ENCODE measurements around the gene ZNF598. TPM values are rescaled to one million over a fixed set of nuclear protein-coding genes. Genes with fewer than 3 reads are reported as not detected.
A peak's percentile ranks its signal among the peaks of the same experiment; 100 is the strongest.

ZNF598 gene
- total RNA-seq, 2 donors from 2014 or later = 41.0 to 55.4 TPM

GRCh38 chr16:2053211-2053610 is 43.6 kb upstream of the ZNF598 start:
- intact Hi-C loops (cut with DNase I) = no loop called here
- Histone ChIP-seq H3K4me1 (peaks cover 17% of the 10 kb centered on the region), H3K27ac (no peak overlapping the region), H3K27me3 (no peaks in the 10 kb centered on the region), H3K4me3 (no peak overlapping the region), H3K36me3 (replicated peaks in 1 of 2; ENCODE audit: insufficient read depth in 1 of 2, low read depth in 2 of 2) (no peaks in the 10 kb centered on the region), H3K9me3 (no peaks in the 10 kb centered on the region)
- ATAC-seq (no peak), DNase-seq (no peak)
- TF ChIP-seq POLR2A (IDR thresholded peaks at IDR 0.05) = no peak
- TF ChIP-seq, protein P1, sequence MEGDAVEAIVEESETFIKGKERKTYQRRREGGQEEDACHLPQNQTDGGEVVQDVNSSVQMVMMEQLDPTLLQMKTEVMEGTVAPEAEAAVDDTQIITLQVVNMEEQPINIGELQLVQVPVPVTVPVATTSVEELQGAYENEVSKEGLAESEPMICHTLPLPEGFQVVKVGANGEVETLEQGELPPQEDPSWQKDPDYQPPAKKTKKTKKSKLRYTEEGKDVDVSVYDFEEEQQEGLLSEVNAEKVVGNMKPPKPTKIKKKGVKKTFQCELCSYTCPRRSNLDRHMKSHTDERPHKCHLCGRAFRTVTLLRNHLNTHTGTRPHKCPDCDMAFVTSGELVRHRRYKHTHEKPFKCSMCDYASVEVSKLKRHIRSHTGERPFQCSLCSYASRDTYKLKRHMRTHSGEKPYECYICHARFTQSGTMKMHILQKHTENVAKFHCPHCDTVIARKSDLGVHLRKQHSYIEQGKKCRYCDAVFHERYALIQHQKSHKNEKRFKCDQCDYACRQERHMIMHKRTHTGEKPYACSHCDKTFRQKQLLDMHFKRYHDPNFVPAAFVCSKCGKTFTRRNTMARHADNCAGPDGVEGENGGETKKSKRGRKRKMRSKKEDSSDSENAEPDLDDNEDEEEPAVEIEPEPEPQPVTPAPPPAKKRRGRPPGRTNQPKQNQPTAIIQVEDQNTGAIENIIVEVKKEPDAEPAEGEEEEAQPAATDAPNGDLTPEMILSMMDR (IDR thresholded peaks at IDR 0.05) = no peak
- WGBS, 2 donors = 94 to 97% methylated on average over 7 to 21 of the region's 21 CpGs

DNA sequence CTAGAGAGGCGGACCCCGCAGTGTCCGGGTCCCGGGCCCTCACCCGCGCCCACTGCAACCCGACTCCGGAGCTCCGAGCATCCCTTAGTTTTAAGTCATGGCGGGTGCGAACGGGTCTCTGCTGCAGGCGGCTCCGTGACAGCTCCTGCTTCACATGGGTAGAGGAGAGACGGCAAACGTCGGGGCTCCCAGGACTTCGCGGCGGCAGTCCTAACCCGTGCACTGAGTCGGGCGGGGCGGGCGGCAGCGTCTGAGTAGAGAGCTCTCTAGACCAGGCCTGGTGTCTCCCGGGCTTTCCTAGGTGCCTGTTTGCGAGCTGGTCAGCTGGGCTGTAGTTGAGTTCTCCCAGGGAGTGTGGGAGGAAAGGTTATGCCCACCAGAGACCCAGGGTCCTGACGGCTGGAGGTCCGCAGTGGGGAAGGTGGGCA is 38.5 kb upstream of the ZNF598 start:
- 0 to 1% methylated on average over 3 to 30 of the region's 30 CpGs for WGBS, 2 donors
- DNase-seq (no peak), ATAC-seq (no peak)
- intact Hi-C loops (cut with DNase I) = no loop called here
- peak overlapping the region; percentile 66 to 67 for H3K4me3 ChIP-seq
- peak overlapping the region; percentile 45 to 65 (median 56) for H3K27ac ChIP-seq
- H3K9me3 ChIP-seq = no peaks in the 10 kb centered on the region
- H3K36me3 ChIP-seq (replicated peaks in 1 of 2; ENCODE audit: insufficient read depth in 1 of 2, low read depth in 2 of 2) = no peaks in the 10 kb centered on the region
- H3K4me1 ChIP-seq = peaks cover 18% of the 10 kb centered on the region
- no peaks in the 10 kb centered on the region for H3K27me3 ChIP-seq
- no peak for TF ChIP-seq POLR2A (IDR thresholded peaks at IDR 0.05)
- TF ChIP-seq, protein P1 (IDR thresholded peaks at IDR 0.05) = no peak

GRCh38 chr16:2047330-2048115 is 37.9 kb upstream of the ZNF598 start, which contains the start of the genes NTHL1 and TSC2:
Gene NTHL1 (minus strand): TSS chr16:2047834. CDS start chr16:2047823, 11 bp downstream.
Gene TSC2 (plus strand): TSS chr16:2047985. CDS start chr16:2048616, 631 bp downstream.
- intact Hi-C loops (cut with DNase I) = no loop called here
- H3K27ac ChIP-seq = peak within 1 kb of the TSS; percentile 45 to 65 (median 56)
- ATAC-seq (peak; percentile 97), DNase-seq (peak; percentile 96 to 97 (median 96))
- H3K36me3 ChIP-seq (replicated peaks in 1 of 2; ENCODE audit: insufficient read depth in 1 of 2, low read depth in 2 of 2) = no peaks in the 10 kb centered on the region
- H3K9me3 ChIP-seq = no peaks in the 10 kb centered on the region
- 0 to 3% methylated on average over 5 to 72 of the region's 81 CpGs for WGBS, 2 donors
- TF ChIP-seq POLR2A (IDR thresholded peaks at IDR 0.05) = peak in 2 of 3 donors; percentile 32 to 37
- TF ChIP-seq, protein P1 (IDR thresholded peaks at IDR 0.05) = peak; percentile 15 to 75 (median 45)
- H3K4me3 ChIP-seq = peak within 1 kb of the TSS; percentile 66 to 67
- H3K4me1 ChIP-seq = peaks cover 18% of the 10 kb centered on the region
- H3K27me3 ChIP-seq = no peaks in the 10 kb centered on the region

- peak overlapping the region in 3 of 4 donors; percentile 40 to 65 (median 64) for H3K27ac ChIP-seq
- intact Hi-C loops (cut with DNase I) = no loop called here
- no peaks in the 10 kb centered on the region for H3K36me3 ChIP-seq (replicated peaks in 1 of 2; ENCODE audit: insufficient read depth in 1 of 2, low read depth in 2 of 2)
- no peaks in the 10 kb centered on the region for H3K27me3 ChIP-seq
- H3K4me1 ChIP-seq = peaks cover 18% of the 10 kb centered on the region
- 2 to 21% methylated on average over 7 to 8 of the region's 8 CpGs for WGBS, 2 donors
- DNase-seq (no peak), ATAC-seq (no peak)
- no peaks in the 10 kb centered on the region for H3K9me3 ChIP-seq
- no peak for TF ChIP-seq POLR2A (IDR thresholded peaks at IDR 0.05)
- TF ChIP-seq, protein P1 (IDR thresholded peaks at IDR 0.05) = no peak
- H3K4me3 ChIP-seq = peak overlapping the region; percentile 66 to 67
These were observed 37.3 kb upstream of the ZNF598 start for GRCh38 chr16:2046893-2047329.
